HG02981 (cell line): Measurements from ENCODE around the gene MCTP2.

Experiments
- ATAC-seq: cut with Tn5 transposase; IDR thresholded peaks from one replicate; pipeline ENCODE4 v1.9.1; 2021; ENCODE audit warnings: mild to moderate bottlenecking, moderate library complexity; ENCODE audit not compliant: unreplicated experiment

Gene MCTP2

DNA sequence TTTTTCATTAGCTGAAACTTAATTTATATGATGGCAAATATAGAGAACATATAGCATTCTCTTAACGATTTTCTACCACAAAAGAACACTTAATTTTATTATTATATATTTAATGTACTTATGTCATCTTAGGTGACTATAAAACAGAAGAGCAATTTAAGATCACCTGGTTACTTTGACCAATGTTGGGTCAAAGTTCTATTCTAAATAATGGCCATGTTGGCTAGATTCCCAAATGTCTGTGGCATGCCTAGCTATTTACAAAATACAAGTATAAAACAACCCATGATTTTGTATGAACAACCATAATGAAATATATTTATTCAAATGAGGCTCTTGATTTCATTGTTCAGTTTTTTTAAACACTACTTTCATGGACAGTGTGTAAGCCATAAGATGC is 200.9 kb downstream of the MCTP2 start:
- no peak for ATAC-seq

DNA sequence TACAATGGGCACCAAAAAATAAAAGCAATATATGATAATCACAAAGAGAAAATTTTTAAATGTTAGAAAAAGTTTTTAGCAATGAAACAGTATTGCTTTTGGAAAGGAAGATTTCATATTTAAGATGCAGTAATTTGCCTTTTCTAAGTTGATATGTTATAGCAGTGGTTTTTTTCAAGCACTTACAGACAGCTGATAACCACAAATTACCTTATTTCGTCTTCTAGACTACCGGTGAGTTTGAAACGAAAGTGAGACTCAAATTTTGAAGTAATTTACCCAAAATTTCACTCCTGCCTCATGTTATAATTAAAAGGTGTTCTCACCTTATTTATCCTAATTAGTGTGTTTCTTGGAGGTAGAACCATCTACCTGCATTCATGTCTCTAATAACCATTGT is 207.8 kb downstream of the MCTP2 start:
- no peak for ATAC-seq

DNA sequence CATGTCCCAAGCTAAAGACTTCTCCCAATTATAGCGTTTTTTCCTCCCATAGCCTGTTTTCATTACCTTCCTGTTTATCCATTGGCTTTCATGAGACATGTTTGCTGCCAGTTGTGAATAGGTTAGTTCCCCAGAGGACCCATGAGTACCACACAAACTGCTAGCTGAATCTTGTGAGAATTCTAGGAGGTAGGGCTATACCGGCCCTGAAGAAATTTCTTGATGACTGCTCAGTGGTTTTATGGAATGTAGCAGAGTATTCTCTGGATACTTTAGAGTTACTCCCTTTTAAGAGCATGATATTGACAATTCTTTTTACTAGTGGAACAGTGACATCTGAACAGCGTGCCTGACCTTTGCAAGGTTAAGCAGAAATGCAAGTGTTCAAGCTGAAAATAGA is 210.4 kb downstream of the MCTP2 start:
- ATAC-seq = no peak

DNA sequence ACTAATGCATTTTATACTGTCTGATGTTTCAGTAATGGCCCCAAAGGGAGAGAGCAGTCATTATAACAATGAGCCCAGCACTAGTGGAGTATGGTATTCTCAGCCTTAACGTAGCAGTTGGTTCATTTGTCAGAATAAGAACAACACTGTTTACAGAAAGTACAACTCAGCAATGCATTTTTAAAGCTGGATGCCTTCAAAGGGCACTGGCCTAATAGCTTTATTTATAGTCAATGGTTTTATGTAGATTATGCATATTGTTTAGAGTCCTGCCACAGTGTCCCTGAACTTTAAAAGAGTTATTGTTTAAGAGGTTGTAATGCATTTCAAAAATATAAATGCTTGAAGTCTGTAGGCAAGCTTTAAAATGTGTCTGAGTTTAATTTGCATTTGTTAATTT is 211.1 kb downstream of the MCTP2 start:
- no peak for ATAC-seq

DNA sequence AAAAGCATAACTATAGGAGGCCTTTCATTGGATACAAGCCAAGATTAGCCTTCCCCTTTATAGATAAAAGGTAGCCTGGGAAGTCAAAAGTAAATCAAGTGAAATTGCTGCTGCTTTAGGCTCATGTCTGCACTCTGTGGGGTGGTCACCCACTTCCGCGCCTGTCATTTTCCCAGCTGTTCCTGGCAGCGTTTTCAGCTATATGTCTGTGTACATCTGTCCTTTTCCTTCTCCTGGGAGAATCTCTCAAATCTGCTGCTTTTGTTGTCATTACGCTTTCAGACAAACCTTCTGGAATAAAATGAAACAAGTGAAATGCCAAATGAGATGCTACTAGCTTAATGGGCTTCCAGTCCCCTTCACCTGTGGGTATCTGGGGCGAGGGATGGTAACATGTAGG is 211.8 kb downstream of the MCTP2 start:
- no peak for ATAC-seq

DNA sequence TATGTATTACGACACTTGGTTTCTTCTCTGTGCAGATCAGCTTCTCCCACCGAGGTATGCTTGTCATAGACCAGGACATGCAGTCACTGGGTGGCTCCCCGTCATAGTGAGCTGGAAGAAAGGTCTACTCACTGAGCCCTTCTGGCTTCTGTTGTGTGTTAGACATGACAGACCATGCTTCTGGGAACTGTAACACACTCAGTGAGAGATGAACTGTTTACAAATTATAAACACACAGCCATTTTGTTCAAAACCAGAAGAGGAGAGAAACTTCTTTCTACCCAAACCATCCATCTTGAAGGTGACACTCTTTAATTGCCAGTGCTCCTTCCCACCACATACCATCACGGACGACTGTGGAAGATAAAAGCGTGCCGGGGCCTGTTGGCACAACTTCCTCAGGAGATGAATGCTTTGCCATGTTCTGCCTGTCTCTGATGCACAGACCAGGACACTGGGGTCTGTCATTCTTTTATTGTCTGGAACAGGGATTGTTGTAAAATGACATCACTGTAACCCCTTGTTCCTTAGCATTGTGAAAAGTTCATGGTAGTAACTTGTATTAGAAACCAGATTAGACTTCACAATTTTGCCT is 214.3 kb downstream of the MCTP2 start:
- no peak for ATAC-seq

DNA sequence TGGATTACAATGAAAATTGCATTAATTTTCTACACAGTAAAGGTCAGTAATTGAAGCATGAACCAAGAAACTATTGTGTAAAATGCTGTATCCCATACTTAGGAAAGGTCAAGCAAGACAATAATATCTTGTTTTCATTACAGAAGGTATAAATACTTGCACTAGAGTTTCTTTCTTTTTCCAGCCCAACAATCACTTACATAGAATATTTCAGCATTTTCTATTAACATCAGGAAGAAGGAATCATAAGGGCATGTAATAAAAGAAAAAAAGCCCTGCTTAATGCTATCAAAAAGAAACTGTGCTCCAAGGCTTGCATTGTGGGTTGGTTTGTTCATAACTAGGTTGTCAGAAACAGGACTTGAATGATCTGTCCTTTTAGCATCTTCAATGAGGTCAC is 215.1 kb downstream of the MCTP2 start:
- no peak for ATAC-seq

DNA sequence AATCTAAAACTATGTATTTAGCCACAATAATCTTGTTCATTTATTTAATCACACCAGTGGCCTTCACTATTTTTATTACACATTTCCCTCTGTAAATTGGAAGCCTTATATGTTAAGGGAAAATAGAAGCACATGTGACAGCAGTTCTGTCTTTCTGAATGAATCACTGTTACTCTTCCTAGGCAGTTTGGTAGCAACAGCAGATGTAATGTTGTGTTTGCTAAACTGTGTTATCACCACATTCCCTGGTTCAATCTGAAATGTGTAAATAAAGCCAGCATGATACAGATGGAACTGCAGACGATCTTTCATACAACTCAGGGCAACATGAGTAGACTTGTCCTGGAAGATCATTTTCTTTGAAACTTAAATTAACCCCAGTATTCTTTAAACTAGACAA is 220.1 kb downstream of the MCTP2 start:
- no peak for ATAC-seq

DNA sequence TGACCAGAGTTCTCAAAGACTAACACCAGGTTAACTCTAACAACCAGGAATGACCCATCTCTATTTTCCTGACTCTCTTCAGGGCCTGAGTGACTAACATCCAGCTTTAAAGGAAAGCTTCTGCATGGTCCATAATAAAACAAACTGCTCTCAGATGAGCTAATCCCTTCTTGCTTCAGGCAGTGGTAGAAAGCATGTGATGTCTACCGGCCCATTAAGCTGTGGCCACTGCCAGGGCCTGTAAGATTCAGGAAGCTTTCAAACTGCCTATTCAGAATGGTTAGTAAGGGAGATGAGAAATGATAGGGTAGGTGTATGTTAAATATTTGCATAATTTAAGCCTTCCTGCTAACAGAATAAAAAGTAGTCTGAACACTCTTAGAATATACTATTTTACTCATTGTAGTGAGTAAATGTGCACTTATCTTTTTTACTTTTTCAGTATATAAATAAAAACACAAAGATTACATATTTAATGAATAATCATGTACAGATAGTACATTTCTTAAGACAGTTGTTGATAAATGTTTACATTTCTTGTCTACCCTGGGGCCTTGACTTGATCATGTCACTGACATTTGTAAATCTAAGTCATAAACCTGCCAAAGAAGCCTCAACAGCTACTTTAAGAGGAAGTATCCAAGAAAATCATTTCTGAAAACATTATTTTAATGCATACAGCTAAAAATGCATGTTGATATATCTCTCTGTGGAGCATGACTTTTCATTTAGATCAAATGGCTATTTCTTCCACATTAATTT is 222.0 kb downstream of the MCTP2 start:
- ATAC-seq = no peak

DNA sequence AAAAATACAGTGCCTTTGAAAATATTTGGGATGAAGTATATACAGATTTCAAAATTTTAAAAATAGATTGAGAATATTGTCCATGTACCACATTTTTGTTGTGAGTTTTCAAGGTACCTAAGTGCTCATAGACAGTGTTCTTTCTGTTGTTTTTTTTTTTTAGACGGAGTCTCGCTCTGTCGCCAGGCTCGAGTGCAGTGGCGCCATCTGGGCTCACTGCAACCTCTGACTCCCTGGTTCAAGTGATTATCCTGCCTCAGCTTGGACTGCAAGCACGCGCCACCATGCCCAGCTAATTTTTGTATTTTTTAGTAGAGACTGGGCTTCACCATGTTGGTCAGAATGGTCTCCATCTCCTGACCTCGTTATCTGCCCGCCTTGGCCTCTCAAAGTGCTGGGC is 223.9 kb downstream of the MCTP2 start:
- no peak for ATAC-seq

DNA sequence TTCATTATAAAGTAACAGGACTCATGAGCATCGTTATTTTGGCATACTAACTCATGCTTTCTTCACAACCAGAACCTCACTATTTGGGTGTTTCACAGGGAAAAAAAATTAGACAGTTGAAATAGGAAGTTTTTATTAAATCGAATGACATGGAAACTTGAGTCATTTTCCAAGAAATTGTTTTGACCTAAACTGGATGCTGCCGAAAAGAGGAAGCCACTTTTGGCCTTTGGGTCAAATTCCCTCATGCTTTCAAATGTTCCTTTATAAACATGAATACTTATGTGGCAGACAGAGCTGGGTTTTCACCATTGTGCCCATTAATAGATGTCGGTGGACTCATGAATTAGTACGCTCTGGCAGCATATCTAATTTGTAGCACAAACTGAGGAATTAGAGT is 224.9 kb downstream of the MCTP2 start:
- ATAC-seq = no peak

DNA sequence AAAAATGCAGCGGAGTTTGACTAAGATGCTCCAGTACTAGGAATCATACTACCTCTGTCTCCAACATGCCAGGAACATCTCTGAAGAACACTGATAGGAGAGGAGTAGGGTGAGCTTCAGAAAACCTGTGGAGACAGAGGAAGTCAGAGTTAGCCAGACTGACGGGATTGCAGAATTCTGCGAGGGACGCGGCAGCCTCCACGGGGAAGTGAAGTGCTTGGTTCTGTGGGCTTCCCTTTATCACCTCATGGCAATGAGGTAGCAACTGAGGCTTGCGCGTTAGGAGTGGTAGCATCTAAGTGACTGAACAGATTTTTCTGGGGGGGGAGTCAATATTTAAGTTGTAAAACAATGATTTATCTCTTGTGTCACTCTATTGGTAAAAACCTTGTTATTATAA is 226.3 kb downstream of the MCTP2 start:
- no peak for ATAC-seq

DNA sequence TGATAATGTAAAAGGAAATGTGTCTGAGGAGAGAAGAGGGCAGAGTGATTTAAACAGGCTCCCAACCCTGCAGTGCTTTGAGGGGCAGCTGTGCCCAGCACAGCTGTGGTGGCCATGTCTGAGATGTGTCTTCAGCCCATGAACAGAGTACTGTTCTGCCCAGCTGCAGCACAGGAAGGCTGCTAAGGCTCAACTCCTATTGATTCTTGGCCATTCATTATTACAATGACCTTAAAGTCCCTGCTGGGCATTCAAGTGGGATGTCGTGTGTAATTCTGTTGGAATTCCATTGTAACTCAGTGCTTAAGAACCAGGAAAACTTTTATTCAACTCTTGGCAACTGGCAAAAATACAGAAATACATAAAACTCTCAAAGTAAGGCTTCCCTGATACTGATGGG is 229.3 kb downstream of the MCTP2 start:
- no peak for ATAC-seq

DNA sequence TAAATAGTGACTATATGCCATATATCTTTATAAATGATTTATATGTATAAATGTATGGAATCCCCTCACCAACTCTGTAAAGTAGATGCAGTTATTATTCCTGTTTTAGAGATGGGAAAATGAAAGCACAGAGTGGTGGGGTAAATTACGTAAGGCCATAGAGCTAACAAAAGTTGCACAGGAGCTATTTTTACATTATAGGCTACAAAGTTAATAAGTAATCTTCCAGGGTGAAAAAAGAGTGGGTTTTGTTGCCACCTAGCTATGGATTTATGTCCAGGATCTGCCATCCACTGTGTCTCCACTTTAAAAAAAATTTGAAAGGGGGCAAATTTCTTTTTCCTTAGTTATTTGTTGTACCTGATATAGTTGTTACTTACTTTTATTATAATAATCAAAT is 235.7 kb downstream of the MCTP2 start:
- ATAC-seq = no peak

DNA sequence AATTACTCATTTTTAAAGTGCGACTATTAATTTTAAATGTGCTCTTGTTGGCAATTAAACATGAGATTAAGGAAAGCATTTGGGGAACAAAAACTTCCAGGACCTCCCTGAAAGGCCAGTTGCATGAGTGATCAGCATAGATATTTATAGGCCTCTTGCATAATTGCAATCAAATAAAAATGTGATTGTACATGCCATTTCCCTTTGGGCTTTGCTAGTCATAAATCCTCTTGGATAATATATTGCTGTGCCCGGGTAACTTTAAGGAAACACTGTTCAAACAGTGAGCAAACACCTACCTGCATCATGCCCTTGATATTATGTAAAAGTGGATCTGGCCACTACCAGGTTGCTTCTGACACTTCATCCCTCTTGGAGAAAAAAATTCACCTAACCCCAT is 239.1 kb downstream of the MCTP2 start:
- no peak for ATAC-seq

DNA sequence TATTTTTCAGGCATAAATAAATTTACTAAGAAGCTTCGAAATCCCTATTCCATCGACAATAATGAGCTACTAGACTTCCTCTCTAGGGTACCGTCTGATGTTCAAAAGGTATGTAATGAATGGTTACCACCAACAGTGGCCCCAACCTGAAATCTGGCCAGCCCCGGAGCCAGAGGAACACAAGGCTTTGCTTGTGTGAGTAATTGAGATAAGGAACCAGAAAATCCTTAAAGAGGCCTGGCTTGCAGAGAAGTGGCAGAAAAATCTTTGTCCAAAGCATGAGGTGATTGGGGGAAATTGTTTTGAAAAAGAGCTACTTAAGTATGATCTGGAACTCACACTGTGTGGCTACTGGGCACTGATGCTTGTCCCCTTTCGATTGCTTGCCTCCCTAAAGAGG is 245.3 kb downstream of the MCTP2 start:
- ATAC-seq = no peak

DNA sequence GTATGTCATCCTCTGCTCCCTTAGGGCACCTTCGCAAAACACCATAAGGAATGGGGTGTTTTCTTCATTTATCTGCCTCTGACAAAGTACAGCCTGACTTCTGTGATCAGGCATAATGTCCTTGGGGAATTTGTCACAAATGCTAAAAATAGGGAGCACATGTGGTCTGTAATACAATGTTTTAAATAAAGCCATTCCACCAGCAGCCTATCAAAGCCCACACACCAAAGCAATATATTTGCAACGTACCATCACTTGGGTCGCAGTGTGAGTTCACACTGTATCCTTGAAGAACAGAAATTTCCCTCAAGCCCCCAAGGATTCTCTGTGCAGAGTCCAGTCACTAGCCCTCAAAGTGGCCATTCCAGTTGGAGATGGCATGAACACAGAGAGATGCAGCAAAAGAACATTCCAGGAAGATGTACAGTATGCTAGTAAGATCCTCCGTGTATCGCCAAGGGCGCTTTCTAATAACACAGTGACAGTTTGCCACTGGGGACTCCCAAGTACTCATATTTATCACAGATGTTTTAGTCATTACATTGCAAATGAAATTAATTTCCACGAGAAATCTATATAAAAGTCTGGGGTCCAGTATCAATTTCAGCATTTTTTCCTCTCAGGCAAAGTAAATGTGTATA is 246.7 kb downstream of the MCTP2 start:
- ATAC-seq = no peak

DNA sequence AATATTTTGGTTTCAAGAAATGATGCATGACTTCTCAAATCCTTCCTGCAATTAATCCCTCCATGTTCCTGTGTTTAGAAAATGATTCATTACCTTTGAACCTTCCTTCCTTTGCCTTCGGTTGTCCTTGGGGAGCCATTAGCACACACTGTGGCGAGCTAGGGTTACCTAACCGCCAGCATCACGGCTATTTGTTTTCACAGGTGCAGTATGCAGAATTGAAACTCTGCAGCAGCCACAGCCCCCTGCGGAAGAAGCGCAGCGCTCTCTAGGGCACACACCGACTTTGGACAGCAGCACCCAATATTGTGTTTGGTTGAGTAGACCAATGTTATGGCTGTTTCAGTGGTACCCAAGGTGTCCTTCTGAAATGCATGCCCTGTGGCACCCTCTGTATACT is 247.4 kb downstream of the MCTP2 start:
- ATAC-seq = no peak

DNA sequence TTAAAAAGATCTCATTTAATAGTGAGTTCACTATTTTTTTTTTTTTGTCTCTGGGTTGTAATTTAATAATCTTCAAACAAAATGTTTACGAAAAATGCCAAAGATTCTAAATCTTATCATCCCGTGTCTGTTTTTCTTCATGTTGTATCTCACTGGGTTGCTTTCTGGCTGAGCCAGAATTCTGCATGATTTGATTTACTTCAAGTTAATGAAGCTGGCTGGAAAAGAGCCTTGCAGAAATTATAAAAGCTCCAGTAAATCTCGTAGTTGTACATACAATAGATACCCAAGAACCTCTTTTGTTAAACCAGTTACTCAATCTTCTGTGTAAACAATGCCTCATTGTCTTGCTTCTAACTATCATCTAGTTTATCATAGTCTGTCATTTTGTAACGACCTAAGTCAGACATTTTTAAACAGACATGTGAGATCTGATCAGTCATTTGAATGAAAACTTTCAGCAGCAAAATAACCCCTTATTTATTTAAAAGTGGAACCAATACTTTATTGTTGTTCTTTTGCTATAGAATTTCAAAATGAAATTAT is 249.0 kb downstream of the MCTP2 start:
- ATAC-seq = no peak

DNA sequence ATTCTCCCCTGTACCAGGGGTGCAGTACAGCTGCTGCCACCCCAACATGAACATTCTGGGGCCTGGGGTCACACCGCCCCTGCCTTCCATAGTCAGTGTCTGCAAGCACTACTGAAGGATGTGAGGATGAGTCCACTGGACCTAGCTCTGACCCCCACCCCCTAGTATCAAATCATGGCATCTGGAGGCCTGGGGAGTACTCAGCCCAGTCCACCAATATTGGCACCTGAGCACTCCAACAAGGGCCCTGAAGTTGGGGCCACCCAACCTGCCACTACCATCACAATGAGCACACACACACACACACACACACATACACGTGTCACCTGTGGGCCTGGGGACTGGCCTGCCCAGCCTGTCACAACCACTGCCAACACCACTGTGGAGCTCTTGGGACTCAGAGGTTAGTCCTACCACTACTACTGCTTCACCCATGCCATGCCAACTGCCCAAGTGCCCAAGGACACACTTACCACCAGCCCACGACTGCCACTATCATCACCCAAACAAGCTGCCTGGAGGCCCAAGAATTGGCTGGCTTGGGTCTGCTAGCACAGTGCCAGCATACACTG is 253.9 kb downstream of the MCTP2 start:
- ATAC-seq = no peak

DNA sequence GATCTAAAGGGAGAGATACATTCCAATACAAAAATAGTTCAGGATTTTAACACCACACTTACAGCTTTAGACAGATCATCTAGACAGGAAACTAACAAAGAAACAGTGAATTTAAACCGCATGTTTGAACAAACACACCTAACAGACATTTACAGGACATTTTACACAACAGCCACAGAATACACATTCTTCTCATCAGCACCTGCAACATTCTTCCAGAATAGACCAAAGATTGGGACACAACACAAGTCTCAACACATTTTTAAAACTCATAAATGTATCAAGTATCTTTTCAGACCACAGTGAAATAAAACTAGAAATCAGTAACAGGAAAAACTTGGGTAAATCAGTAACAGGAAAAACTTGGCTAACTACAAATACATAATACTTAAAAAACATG is 256.3 kb downstream of the MCTP2 start:
- ATAC-seq = no peak

DNA sequence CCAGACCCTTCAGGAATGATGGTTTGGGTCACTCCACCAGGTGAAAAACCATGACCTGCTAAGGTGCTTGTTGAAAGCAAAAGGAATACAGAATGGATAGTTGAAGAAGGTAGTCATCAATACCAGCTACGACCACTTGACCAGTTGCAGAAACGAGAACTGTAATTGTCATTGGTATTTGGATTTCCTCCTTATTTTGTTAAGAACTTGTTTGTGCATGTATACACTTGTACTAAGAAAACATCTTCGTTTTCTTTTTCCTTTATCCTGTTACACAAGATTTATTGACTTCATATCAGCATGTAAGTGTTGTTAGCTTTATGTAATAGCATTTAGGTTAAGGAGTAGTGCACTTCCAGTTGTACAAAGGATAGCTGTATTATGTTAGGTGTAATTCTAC is 261.8 kb downstream of the MCTP2 start:
- ATAC-seq = no peak
